ENCODE results near the gene GSTM3.

- TF ChIP-seq, protein P1, sequence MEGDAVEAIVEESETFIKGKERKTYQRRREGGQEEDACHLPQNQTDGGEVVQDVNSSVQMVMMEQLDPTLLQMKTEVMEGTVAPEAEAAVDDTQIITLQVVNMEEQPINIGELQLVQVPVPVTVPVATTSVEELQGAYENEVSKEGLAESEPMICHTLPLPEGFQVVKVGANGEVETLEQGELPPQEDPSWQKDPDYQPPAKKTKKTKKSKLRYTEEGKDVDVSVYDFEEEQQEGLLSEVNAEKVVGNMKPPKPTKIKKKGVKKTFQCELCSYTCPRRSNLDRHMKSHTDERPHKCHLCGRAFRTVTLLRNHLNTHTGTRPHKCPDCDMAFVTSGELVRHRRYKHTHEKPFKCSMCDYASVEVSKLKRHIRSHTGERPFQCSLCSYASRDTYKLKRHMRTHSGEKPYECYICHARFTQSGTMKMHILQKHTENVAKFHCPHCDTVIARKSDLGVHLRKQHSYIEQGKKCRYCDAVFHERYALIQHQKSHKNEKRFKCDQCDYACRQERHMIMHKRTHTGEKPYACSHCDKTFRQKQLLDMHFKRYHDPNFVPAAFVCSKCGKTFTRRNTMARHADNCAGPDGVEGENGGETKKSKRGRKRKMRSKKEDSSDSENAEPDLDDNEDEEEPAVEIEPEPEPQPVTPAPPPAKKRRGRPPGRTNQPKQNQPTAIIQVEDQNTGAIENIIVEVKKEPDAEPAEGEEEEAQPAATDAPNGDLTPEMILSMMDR (IDR thresholded peaks at IDR 0.05) = no peak
- TF ChIP-seq POLR2AphosphoS5 (IDR thresholded peaks at IDR 0.05) (no peak), POLR2A (IDR thresholded peaks at IDR 0.05) (no peak), EP300 (IDR thresholded peaks at IDR 0.05; ENCODE audit: low read depth) (no peak)
Observed at GRCh38 chr1:109719337-109719837, 21.5 kb downstream of the GSTM3 start.
